ENCODE results near the gene RASSF4. TPM values are rescaled to one million over a fixed set of nuclear protein-coding genes. Genes with fewer than 3 reads are reported as not detected.

RASSF4 gene
- total RNA-seq, 1 experiment from 2014 or later = 2.8 TPM

- Histone ChIP-seq H3K9me2 (ENCODE audit: insufficient read depth) (no peaks in the 10 kb centered on the region), H3K9ac (ENCODE audit: low read length) (no peak overlapping the region), H3K36me3 (ENCODE audit: control insufficient read depth in 1 of 2, insufficient read depth in 2 of 2, low read length in 2 of 2) (no peaks in the 10 kb centered on the region), H3K4me3 (replicated peaks in 1 of 2; ENCODE audit: low read depth in 1 of 2, low read length in 2 of 2) (no peak overlapping the region), H3K4me1 (ENCODE audit: control insufficient read depth in 1 of 2, insufficient read depth in 2 of 2, low read length in 2 of 2) (no peaks in the 10 kb centered on the region), H3K9me3 (ENCODE audit: control insufficient read depth in 1 of 2, insufficient read depth in 1 of 2, low read depth in 1 of 2, low read length in 2 of 2) (no peaks in the 10 kb centered on the region), H3K27ac (ENCODE audit: low read depth, low read length) (no peak overlapping the region), H3K4me2 (ENCODE audit: low read length) (no peak overlapping the region), H4K20me1 (ENCODE audit: insufficient read depth) (no peaks in the 10 kb centered on the region), H3K79me2 (ENCODE audit: insufficient read depth, low read length) (no peaks in the 10 kb centered on the region), H2AFZ (ENCODE audit: low read depth, low read length, poor library complexity, severe bottlenecking) (no peak overlapping the region), H3K27me3 (ENCODE audit: insufficient read depth, low read length) (no peaks in the 10 kb centered on the region)
- ATAC-seq (no peak), DNase-seq (ENCODE audit: low read depth, low spot score) (no peak)
- intact Hi-C loops (cut with micrococcal nuclease) = no loop called here
- RAD21 ChIA-PET (ENCODE audit: low non-redundant PET in 1 of 2, low total read pairs in 2 of 2, uncharacterized antibody in 2 of 2, unreplicated experiment in 2 of 2) = no interaction called here
- CTCF ChIA-PET = no interaction called here
- POLR2A ChIA-PET = interaction anchor here (0.9 to 2.0 kb wide), 2 partner anchors 15 to 18 kb away, joined by 4 to 6 read pairs; partner anchors contain the start of gene DEPP1
- TF ChIP-seq EZH2 (IDR thresholded peaks at IDR 0.05) = no peak
- no peak for TF ChIP-seq ELF1 (IDR thresholded peaks at IDR 0.05; ENCODE audit: borderline replicate concordance, low read depth)
- TF ChIP-seq SRF (IDR thresholded peaks at IDR 0.05; ENCODE audit: low read depth) = no peak
- no peak for TF ChIP-seq POLR2A (IDR thresholded peaks at IDR 0.05; ENCODE audit: borderline replicate concordance, extremely low read depth, insufficient read depth, insufficient read length)
- TF ChIP-seq FOSL1 (IDR thresholded peaks at IDR 0.05; ENCODE audit: low read depth) = no peak
- no peak for TF ChIP-seq SIN3A (IDR thresholded peaks at IDR 0.05; ENCODE audit: low read depth)
- TF ChIP-seq EZH2phosphoT487 (IDR thresholded peaks at IDR 0.05; ENCODE audit: borderline replicate concordance) = no peak
- no peak for TF ChIP-seq TCF7L2 (IDR thresholded peaks at IDR 0.05; ENCODE audit: borderline replicate concordance, extremely low read depth, insufficient read depth, insufficient read length)
- TF ChIP-seq ATF3 (IDR thresholded peaks at IDR 0.05) = no peak
- no peak for TF ChIP-seq YY1 (IDR thresholded peaks at IDR 0.05; ENCODE audit: extremely low read depth, insufficient replicate concordance, low read depth, low read length)
- TF ChIP-seq JUND (IDR thresholded peaks at IDR 0.05) = no peak
- no peak for TF ChIP-seq RAD21 (IDR thresholded peaks at IDR 0.05; ENCODE audit: low read depth)
- TF ChIP-seq ZBTB33 (IDR thresholded peaks at IDR 0.05; ENCODE audit: extremely low read depth, insufficient replicate concordance, low read length) = no peak
- no peak for TF ChIP-seq CEBPB (IDR thresholded peaks at IDR 0.05; ENCODE audit: low read depth)
- no peak for TF ChIP-seq POLR2AphosphoS5 (IDR thresholded peaks at IDR 0.05; ENCODE audit: low read depth, low read length)
- BruUV-seq (replicated peaks) = no TSS peak
These were observed 33.8 kb downstream of the RASSF4 start for GRCh38 chr10:44993226-44993921.
